ENCODE measurements around the gene OGDHL.

- TF ChIP-seq CTCF (IDR thresholded peaks at IDR 0.05; ENCODE audit: insufficient read depth, low read depth, low read length) (no peak), EZH2 (IDR thresholded peaks at IDR 0.05; ENCODE audit: insufficient read depth, low read length) (no peak)
Measured at GRCh38 chr10:49734676-49735075, 27.4 kb downstream of the OGDHL start.

All from astrocyte (in vitro differentiated cells and primary cell).